ENCODE data around the gene SETBP1.
A peak's percentile ranks its signal among the peaks of the same experiment; 100 is the strongest.

Gene SETBP1

GRCh38 chr18:44841221-44841620, 160.5 kb downstream of the SETBP1 start:
- DNase-seq (ENCODE audit: low read depth in 2 of 2), result no peak

- no peak for DNase-seq (ENCODE audit: low read depth in 2 of 2)
Measured at GRCh38 chr18:44841752-44842587, 161.3 kb downstream of the SETBP1 start.

- no peak for DNase-seq (ENCODE audit: low read depth in 2 of 2)
Measured at GRCh38 chr18:44842588-44843412, 162.1 kb downstream of the SETBP1 start.

GRCh38 chr18:44844486-44844885, 163.8 kb downstream of the SETBP1 start:
- DNase-seq (ENCODE audit: low read depth in 2 of 2), result no peak

GRCh38 chr18:44846450-44846849, 165.8 kb downstream of the SETBP1 start:
- DNase-seq (ENCODE audit: low read depth in 2 of 2), result no peak

- no peak for DNase-seq (ENCODE audit: low read depth in 2 of 2)
Measured at GRCh38 chr18:44848644-44849335, 168.1 kb downstream of the SETBP1 start.

GRCh38 chr18:44849361-44849760, 168.7 kb downstream of the SETBP1 start:
- DNase-seq (ENCODE audit: low read depth in 2 of 2), result no peak

GRCh38 chr18:44850001-44850400, 169.3 kb downstream of the SETBP1 start:
- DNase-seq (ENCODE audit: low read depth in 2 of 2), result peak; percentile 45 to 60

GRCh38 chr18:44851856-44852621, 171.4 kb downstream of the SETBP1 start:
- DNase-seq (ENCODE audit: low read depth in 2 of 2), result no peak

- DNase-seq (ENCODE audit: low read depth in 2 of 2), result no peak
Measured at GRCh38 chr18:44852818-44853217, 172.1 kb downstream of the SETBP1 start.

- no peak for DNase-seq (ENCODE audit: low read depth in 2 of 2)
Measured at GRCh38 chr18:44853430-44853829, 172.7 kb downstream of the SETBP1 start.

- no peak for DNase-seq (ENCODE audit: low read depth in 2 of 2)
Measured at GRCh38 chr18:44855681-44856080, 175.0 kb downstream of the SETBP1 start.

- DNase-seq (ENCODE audit: low read depth in 2 of 2), result no peak
Measured at GRCh38 chr18:44856157-44856556, 175.5 kb downstream of the SETBP1 start.

GRCh38 chr18:44857081-44857480, 176.4 kb downstream of the SETBP1 start:
- no peak for DNase-seq (ENCODE audit: low read depth in 2 of 2)

GRCh38 chr18:44857744-44858491, 177.2 kb downstream of the SETBP1 start:
- no peak for DNase-seq (ENCODE audit: low read depth in 2 of 2)

GRCh38 chr18:44859263-44859662, 178.6 kb downstream of the SETBP1 start:
- DNase-seq (ENCODE audit: low read depth in 2 of 2), result no peak

GRCh38 chr18:44859751-44860439, 179.2 kb downstream of the SETBP1 start:
- no peak for DNase-seq (ENCODE audit: low read depth in 2 of 2)

GRCh38 chr18:44862112-44862511, 181.4 kb downstream of the SETBP1 start:
- no peak for DNase-seq (ENCODE audit: low read depth in 2 of 2)

GRCh38 chr18:44866103-44866502, 185.4 kb downstream of the SETBP1 start:
- DNase-seq (ENCODE audit: low read depth in 2 of 2), result no peak

GRCh38 chr18:44869533-44869932, 188.8 kb downstream of the SETBP1 start:
- DNase-seq (ENCODE audit: low read depth in 2 of 2), result no peak

Data from fibroblast of skin of left biceps (primary cell).